ENCODE results near the gene USP44. TPM values are rescaled to one million over a fixed set of nuclear protein-coding genes. Genes with fewer than 3 reads are reported as not detected.

USP44 gene
- total and polyA plus RNA-seq, 2 of the 8 experiments (the other 6 are each of a cell fraction or from before 2014, with no cell fraction given) = 129 to 197 TPM

GRCh38 chr12:95516757-95517156 is 34.5 kb downstream of the USP44 start:
- peaks cover 21 to 76% (median 55%) of the 10 kb centered on the region in 4 experiments for H3K36me3 ChIP-seq (ENCODE audit: control insufficient read depth in 2 of 4, insufficient read depth in 4 of 4, low read length in 3 of 4)
- H3K9me3 ChIP-seq (ENCODE audit: insufficient read depth in 2 of 2, low read depth in 1 of 2, low read length in 1 of 2) = no peaks in the 10 kb centered on the region
- H2BK120ac ChIP-seq (replicated peaks; ENCODE audit: low read depth, low read length) = no peak overlapping the region
- FAIRE-seq = no peak
- H2BK12ac ChIP-seq (ENCODE audit: low read depth, low read length) = no peak overlapping the region
- ChIA-PET CTCF (ENCODE audit: partially characterized antibody) (interaction anchor here (0.6 to 2.1 kb wide), 3 partner anchors 18 to 1872 kb away, joined by 3 to 7 read pairs (median 4); no protein-coding TSS in a partner anchor), POLR2A (ENCODE audit: partially characterized antibody) (interaction anchor here (0.8 to 2.2 kb wide), 4 partner anchors 11 to 43 kb away, joined by 3 to 9 read pairs (median 6); partner anchors contain the start of gene METAP2)
- no peak overlapping the region for H3K23ac ChIP-seq (ENCODE audit: insufficient read length)
- no peak overlapping the region for H3K27ac ChIP-seq (ENCODE audit: low read depth, low read length)
- no peak overlapping the region for H3K14ac ChIP-seq (ENCODE audit: insufficient read length)
- H3K56ac ChIP-seq (replicated peaks; ENCODE audit: insufficient read length, low read depth, low read length) = no peak overlapping the region
- H3K79me2 ChIP-seq (ENCODE audit: control insufficient read depth in 1 of 2, insufficient read depth in 2 of 2, low read length in 2 of 2) = peaks cover 0 to 7% of the 10 kb centered on the region in 2 experiments; a peak in 1 of 4 replicates
- no peak overlapping the region for H3K4me2 ChIP-seq (ENCODE audit: insufficient read depth in 1 of 2, low read depth in 2 of 2, low read length in 2 of 2)
- no peak overlapping the region for H2BK20ac ChIP-seq (ENCODE audit: low read length)
- no peak overlapping the region for H2BK5ac ChIP-seq (ENCODE audit: low read depth, low read length)
- H4K5ac ChIP-seq (ENCODE audit: insufficient read length, low read depth, low read length) = no peak overlapping the region
- H4K91ac ChIP-seq (replicated peaks; ENCODE audit: insufficient read length, low read length) = no peak overlapping the region
- H2AK5ac ChIP-seq (ENCODE audit: low read depth, low read length) = no peak overlapping the region
- no peaks in the 10 kb centered on the region for H3K23me2 ChIP-seq (ENCODE audit: low read depth, low read length)
- H3K18ac ChIP-seq (ENCODE audit: extremely low read depth, low read length) = no peak overlapping the region
- H3K27me3 ChIP-seq (replicated peaks in 1 of 4; ENCODE audit: control insufficient read depth in 3 of 4, extremely low read depth in 1 of 4, insufficient read depth in 3 of 4, low read length in 3 of 4) = no peaks in the 10 kb centered on the region
- DNase-seq (ENCODE audit: low read depth in 1 of 2, low spot score in 2 of 2) = no peak
- no peak overlapping the region for H3K9ac ChIP-seq (replicated peaks in 1 of 4; ENCODE audit: extremely low read depth in 1 of 4, low read depth in 3 of 4, low read length in 3 of 4)
- no peaks in the 10 kb centered on the region for H3K4me1 ChIP-seq (replicated peaks in 1 of 4; ENCODE audit: control insufficient read depth in 3 of 4, insufficient read depth in 4 of 4, low read length in 3 of 4)
- no peak overlapping the region for H4K8ac ChIP-seq (ENCODE audit: extremely low read depth, insufficient read depth, low read length)
- peaks cover 0 to 2% of the 10 kb centered on the region in 2 experiments for H4K20me1 ChIP-seq (replicated peaks in 1 of 2; ENCODE audit: control insufficient read depth in 1 of 2, insufficient read depth in 2 of 2, low read length in 2 of 2)
- H3K4ac ChIP-seq (replicated peaks; ENCODE audit: insufficient read length, low read depth, low read length) = no peak overlapping the region
- no peak overlapping the region for H3K4me3 ChIP-seq (ENCODE audit: extremely low read depth in 1 of 4, insufficient read depth in 2 of 4, low read depth in 3 of 4, low read length in 4 of 4)
- H3K79me1 ChIP-seq (ENCODE audit: low read depth, low read length) = no peaks in the 10 kb centered on the region
- H2BK15ac ChIP-seq (ENCODE audit: low read length) = no peak overlapping the region
- no peak overlapping the region for H2AFZ ChIP-seq (ENCODE audit: low read length)
- TF ChIP-seq ATF3 (IDR thresholded peaks at IDR 0.05; ENCODE audit: insufficient read depth, low read depth, low read length) = no peak
- TF ChIP-seq GTF2F1 (IDR thresholded peaks at IDR 0.05; ENCODE audit: borderline replicate concordance, low read depth, low read length) = no peak
- TF ChIP-seq USF2 (IDR thresholded peaks at IDR 0.05; ENCODE audit: low read length) = no peak
- no peak for TF ChIP-seq NANOG (IDR thresholded peaks at IDR 0.05; ENCODE audit: insufficient read depth, low read depth, low read length, poor library complexity, severe bottlenecking)
- TF ChIP-seq CEBPB (IDR thresholded peaks at IDR 0.05; ENCODE audit: low read depth, low read length) = no peak
- no peak for TF ChIP-seq SAP30 (IDR thresholded peaks at IDR 0.05; ENCODE audit: insufficient read depth, insufficient replicate concordance, low read length)
- TF ChIP-seq SP4 (IDR thresholded peaks at IDR 0.05; ENCODE audit: low read length) = no peak
- no peak for TF ChIP-seq CHD1 (IDR thresholded peaks at IDR 0.05; ENCODE audit: low read depth, low read length)
- no peak for TF ChIP-seq KDM4A (IDR thresholded peaks at IDR 0.05; ENCODE audit: low read depth, low read length, severe bottlenecking)
- no peak for TF ChIP-seq EZH2 (IDR thresholded peaks at IDR 0.05; ENCODE audit: low read depth, low read length, severe bottlenecking)
- no peak for TF ChIP-seq CHD2 (IDR thresholded peaks at IDR 0.05; ENCODE audit: low read length)
- TF ChIP-seq RFX5 (IDR thresholded peaks at IDR 0.05; ENCODE audit: borderline replicate concordance, low read depth, low read length) = no peak
- no peak for TF ChIP-seq BCL11A (IDR thresholded peaks at IDR 0.05; ENCODE audit: low read depth in 2 of 2, low read length in 2 of 2)
- TF ChIP-seq TAF1 (IDR thresholded peaks at IDR 0.05; ENCODE audit: low read depth, low read length) = no peak
